ENCODE data around the gene PRELID3B.

Gene PRELID3B

DNA sequence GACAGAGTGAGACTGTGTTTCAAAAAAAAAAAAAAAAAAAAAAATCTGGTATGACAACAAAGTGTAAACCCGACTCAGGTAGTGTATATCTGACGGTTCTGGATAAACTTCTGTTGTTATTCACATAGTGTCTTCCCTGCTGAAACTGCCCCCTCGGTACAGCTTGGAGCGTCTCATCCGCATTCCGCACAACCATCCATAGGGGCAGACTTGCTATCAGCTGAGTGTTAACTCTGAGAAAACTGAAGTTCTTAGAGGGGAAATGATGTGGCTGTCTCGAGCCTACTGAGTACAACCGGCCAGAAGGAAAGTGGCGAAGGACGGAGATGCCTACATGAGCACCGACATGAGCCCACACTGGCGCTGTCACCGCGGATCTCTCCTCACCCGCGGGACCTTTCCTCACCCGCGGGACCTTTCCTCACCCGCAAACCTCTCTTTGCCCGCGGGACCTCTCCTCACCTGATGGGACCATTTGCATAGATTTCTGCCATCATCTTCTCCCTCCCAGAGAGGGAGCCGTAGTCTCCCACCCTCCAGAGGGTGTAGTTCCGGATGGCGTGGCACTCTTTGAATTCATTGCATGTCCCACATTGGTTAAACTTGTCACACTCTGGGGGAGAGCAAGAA lies 45.3 kb downstream of the PRELID3B start:
- DNase-seq, result no peak

DNA sequence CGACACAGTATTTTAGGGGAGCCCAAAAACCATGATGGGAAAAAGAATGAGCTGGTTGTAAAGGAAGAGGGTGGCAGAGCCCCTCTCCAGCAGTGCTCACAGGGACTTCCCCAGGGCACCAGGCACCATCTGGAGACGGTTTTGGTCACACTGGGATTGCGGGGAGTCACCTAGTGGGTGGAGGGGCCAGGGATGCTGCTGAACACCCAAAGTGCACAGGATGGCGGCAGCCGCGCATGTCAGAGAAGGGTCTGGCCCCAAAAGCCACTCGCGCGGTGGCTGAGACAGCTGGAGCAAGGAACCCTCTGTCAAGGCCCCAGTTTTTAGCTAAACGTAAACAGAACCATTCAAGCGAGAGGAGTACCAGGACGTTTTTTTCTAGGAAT lies 46.4 kb downstream of the PRELID3B start:
- no peak for DNase-seq

DNA sequence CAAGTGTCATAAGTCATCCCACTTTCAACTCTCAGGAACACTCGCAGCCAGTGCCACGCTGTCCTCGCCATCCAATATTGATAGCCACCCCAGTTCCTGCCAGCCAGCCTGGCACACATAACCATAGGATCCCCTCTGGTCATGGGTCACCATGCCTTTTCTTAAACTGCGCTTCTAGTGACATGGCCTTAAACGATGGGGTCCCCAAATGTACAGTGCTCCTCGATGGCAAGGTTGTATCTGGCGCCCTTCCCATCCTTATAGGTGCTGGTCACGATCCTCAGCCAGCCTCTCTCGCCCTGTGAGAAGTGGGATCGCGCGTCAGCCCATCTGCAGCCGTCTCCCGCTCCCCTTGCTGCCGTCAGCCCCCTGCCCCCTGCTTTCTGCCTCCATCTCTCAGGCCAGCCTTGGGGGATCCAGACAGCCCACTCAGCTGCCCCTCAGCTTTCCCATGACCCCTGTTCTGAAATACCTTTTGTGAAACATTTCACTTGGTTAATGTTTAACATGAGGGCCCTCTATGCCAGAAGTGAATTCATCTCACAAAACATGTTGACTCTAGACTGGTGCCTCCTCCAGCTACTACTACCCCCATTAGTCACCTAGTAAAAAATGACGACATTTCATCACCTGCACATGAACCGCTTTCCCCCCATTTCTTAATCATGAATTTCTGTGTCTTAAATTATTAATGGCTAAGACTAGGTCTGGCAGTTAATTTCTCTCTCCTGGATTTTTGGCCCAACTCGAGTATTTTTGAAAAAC lies 46.9 kb downstream of the PRELID3B start:
- no peak for DNase-seq

DNA sequence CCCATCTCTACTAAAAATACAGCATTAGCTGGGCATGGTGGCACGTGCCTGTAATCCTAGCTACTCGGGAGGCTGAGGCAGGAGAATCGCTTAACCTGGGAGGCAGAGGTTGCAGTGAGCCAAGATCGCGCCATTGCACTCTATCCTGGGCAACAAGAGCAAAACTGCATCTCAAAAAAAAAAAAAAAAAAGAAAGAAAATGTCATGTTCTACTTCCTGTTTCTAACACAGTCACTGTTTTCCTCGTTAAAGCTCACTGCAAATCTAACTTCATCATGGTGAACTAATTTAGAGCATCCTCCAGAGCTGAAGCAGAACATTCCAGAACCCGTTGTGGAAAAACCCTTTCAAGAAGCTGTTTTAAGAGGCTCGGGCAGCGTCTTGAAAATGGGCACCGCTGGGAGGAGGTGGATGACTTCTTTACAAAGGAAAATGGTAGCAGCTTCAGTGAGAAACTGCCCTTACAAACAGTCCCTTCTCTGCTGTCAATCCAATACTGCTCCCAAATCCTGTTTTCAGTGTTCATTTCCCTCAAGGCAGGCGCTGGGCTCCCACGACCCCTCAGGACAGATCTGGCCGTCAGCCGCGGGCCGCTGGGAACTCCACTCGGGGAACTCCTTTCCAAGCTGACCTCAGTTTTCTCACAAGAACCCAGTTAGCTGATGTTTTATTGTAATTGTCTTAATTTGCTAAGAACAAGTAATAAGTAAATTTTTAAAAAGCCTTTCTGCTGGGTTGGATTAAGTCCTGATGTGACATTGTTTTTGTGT lies 48.0 kb downstream of the PRELID3B start:
- no peak for DNase-seq

DNA sequence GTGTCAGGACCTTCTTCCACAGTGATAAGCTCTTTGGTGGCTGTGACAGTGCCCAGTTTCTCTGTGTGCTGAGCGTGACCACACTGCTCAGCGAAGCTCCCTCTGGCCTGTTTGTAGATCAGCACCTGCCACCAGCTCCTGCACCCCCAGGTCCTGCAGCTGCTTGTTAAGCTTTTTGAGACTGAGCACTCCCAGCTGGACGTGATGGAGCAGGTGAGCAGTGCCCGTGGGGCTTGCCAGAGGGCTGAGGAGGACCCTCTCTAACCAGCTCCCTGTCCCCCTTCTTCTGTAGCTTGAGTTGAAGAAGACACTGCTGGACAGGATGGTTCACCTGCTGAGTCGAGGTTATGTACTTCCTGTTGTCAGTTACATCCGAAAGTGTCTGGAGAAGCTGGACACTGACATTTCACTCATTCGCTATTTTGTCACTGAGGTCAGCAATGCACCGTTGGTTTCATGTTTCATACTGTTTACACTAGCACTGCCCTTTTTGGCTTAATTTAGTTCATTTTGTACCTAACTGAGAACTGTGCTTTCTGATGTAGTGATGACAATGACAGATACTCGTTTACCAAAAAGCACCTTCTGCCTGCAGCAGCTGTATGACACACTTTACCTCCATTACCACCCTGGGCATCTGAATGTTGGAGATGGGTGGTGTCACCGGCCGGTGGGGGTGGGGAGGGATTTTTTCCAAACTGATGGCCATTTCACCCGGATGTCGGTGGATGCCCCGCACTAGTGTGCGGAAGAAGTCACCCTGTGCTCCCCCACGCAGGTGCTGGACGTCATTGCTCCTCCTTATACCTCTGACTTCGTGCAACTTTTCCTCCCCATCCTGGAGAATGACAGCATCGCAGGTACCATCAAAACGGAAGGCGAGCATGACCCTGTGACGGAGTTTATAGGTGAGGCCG lies 49.0 kb downstream of the PRELID3B start:
- no peak for DNase-seq

DNA sequence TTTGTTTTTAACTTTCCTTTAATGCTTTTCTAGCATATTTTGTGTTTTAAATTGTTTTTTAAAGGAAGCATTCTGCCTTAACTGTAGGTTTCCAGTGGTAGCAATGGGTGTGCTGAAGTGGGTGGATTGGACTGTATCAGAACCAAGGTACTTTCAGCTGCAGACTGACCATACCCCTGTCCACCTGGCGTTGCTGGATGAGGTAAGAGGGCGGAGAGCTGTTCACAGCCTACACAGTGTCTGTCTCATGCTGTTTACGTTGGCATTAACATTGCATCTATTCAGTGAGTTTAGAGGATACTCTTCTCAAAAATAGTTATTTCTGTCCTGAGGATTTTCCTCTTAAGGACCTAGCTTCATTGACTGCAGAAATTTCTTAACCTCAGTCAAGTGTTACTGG lies 49.7 kb downstream of the PRELID3B start:
- no peak for DNase-seq

DNA sequence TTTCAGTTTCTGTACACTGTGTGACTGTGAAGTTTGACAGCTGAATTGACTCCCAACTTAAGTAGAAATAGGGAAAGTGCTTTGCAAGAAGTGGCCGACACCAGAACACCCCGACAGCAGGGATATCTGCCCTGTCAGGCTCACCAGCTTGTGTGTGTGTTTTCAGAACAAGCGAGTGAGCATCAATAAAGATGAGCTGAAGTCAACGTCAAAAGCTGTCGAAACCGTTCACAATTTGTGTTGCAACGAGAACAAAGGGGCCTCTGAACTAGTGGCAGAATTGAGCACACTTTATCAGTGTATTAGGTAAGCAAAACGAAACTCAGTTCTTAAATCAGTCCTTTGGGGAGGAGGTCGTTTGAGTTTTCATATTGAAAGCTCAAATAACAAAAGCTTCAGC lies 50.9 kb downstream of the PRELID3B start:
- DNase-seq, result no peak

DNA sequence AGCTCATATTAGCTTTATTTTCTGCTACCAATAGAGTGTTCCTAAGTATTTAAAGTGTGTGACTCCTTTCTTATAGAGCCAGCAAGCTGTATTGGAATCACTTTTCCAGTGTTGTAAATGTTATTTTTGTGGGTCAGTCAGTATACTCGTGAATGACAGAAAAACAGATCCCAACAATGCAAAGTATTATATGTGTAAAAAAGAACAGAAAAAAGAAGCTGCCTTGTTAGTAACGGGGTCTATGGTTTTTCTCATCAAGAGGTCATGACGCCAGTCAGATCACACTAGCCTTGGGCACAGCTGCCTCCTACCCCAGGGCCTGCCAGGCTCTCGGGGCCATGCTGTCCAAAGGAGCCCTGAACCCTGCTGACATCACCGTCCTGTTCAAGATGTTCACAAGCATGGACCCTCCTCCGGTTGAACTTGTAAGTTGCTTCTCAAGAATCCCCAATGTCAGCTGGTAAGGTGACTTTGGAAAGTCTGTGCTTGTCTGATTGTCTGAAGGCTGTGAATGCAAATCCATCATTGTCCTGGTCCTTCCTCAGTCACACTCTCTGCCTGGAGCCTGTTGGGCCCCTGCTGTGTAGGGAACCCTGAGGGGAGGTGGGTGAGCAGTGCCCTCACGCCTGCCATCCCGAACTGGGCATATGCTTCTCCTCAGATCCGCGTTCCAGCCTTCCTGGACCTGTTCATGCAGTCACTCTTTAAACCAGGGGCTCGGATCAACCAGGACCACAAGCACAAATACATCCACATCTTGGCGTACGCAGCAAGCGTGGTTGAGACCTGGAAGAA lies 51.7 kb downstream of the PRELID3B start:
- DNase-seq, result no peak

DNA sequence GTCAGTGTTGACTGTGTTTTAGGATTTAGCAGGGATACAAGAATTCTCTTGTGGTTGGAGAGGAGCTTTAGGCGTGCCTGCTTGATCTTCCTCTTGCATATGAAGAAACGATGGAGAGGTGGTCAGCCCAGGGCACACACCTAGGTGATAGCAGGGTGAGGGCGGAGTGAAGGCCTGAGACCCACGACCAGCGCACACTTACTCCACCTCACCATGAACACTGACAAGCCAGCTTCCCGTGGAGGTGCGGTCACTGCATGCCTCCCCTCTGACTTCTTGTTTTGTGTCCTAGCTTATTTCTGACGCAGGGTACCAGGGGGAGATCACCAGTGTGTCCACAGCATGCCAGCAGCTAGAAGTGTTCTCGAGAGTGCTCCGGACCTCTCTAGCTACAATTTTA lies 53.4 kb downstream of the PRELID3B start:
- no peak for DNase-seq

DNA sequence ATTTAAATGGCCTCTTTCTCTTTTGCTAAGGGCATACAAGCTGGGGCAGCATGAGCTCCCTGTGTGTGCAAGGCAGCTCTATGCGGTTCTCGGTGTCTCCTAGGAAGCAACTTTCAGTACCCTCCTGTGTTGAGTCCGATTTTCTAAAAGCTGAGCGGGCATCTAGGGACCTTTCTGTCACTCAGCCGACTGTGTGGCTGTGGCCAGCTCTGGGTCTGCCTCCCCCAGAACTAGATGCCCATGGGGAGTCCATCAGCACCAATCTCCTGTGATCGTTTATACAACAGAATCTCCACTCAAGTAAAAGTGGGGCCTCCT lies 54.1 kb downstream of the PRELID3B start:
- DNase-seq, result no peak

DNA sequence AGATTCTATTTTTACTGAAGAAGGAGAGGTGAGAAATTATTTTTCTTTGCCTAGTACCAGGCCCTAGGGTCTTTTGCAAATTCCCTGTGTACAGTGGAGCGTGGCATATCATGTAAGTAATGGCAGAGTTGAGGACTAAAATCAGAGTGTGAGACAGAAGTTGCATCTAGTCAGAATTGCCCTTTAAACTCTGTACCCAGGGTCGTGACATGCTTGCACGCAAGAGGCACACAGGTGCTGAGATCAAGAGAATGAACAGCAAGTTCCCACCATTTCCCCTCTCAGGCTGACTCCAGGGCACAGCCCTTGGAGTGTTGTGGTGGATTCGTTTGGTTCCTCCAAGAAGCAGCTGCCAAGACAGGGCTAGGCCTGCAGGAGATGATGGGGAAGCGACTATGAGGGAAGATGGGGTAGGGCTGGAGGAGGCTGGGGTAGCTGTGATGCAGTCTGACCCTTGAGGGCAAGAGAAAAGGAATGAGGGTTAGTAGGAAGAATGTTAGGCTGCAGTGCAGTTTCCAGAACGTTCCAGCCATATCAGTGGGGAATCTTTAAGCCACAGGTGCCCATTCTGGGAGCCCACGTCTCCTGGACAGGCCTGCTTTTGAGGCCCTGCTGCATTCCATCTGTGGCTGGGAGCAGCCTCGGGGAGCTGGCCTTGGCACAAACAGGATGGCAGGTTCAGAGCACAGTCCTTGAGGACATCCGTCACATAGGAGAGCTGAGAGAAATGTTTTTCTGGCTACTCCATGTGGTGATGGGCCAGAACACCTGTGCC lies 54.6 kb downstream of the PRELID3B start:
- no peak for DNase-seq

DNA sequence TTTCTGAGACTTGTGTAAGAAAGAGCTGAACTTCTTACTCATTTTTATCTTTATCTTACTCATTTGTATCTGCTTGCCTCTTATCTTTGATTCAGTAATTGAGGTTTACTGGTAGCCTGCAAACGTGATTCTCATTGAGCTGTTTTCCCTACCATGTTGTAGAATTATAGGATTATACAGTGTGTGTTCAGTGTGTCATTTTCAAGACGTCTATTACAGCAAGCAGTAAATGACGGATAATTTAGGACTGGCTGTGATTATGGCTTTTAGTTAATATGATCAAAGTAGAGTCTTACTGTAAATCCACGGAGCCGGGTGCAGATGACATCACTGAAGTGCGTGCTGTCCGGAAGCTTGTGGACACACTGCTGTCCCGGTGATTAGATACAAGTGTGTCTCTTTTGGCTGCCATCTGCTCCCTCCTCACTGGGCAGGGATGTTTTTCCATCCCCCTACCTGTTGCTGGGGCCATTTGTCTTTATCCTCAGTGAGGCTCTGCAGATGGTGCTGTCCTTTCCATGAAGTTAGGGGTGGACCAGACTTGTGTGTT lies 55.5 kb downstream of the PRELID3B start:
- DNase-seq, result no peak

DNA sequence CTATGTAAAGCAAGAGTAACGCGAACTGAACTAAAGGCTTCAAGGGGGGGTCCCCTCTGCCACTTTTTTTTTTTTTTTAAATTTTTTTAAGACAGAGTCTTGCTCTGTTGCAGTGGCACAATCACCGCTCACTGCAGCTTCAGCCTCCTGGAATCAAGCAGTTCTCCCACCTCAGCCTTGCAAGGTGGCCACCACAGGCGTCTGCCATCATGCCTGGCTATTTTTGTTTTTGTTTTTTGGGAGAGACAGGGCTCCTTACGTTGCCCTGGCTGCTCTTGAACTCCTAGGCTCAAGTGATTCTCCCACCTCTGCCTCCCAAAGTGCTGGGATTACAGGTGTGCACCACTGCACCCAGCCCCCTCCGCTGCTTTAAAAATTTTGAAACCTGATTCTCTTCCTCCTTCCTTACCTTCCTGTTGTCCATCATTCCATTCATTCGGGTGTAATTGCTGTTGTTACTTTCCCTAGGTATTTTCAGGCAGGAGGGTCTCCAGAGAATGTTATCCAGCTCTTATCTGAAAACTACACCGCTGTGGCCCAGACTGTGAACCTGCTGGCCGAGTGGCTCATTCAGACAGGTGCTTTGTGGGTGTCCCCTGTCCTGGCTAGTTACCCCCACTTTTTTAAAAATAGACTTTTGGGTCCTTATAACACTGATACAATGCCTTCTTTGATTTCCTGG lies 56.2 kb downstream of the PRELID3B start:
- DNase-seq, result no peak

DNA sequence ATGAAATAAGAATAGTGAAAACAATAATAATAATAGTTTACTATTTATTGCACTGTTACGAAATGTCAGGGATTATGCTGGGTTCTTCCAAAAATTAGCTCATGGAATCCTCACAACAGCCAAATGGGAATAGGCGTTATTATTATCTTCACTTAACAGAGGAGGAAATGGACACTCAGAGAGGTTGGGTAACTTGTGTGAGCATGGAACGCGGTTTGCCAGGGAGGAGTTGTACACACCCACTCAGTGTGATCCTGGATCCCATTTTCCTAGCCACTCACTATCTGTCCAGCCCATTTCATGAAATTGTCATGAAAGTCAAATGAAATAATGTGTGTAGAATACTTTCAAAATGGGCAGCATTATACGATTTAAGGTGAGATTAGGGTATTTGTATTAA lies 56.9 kb downstream of the PRELID3B start:
- DNase-seq, result no peak

DNA sequence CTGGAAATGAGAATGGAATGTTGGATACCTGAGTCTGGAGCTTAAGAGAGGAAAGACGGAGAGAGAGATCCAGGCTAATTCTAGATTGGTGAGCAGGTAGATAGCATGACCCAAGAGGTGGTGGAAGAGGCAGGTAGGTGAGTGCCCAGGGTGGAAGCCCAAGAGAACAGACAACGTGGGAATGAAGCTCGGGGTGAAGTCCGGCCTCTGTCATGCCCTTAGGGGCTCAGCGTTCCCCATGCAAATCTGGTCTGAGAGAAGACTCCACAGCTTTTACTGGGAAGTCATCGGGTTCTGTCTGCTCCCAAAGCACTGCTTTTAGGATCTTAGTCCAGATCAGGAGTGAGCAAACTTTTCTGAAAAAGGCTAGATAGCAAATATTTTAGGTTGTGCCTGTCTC lies 57.9 kb downstream of the PRELID3B start:
- no peak for DNase-seq
